NCI-H1436 treated with DMSO at 0.1 percent for 48 hours (cell line): Measurements from ENCODE around the gene B4GALT2.

Experiments
- DNase-seq: peaks from one replicate; lab custom pipeline; 2025; lab: John Stamatoyannopoulos, UW

Gene B4GALT2

GRCh38 chr1:43969746-43970466 is 9.1 kb upstream of the B4GALT2 start, which contains the start of gene DPH2:
Gene DPH2 (plus strand): TSS chr1:43970010. CDS start chr1:43970176, 166 bp downstream.
- peak; percentile 82 for DNase-seq

GRCh38 chr1:43970502-43970901 is 8.5 kb upstream of the B4GALT2 start:
- DNase-seq = no peak

GRCh38 chr1:43970911-43971310 is 8.1 kb upstream of the B4GALT2 start:
- DNase-seq = no peak

GRCh38 chr1:43971336-43971980 is 7.6 kb upstream of the B4GALT2 start:
- no peak for DNase-seq

- no peak for DNase-seq
Observed at GRCh38 chr1:43973981-43974442, 5.0 kb upstream of the B4GALT2 start.

- peak; percentile 18 for DNase-seq
Observed at GRCh38 chr1:43974443-43975248, 4.4 kb upstream of the B4GALT2 start, which contains the start of gene ATP6V0B. Gene ATP6V0B (plus strand): TSS chr1:43974960. CDS start chr1:43975041, 81 bp downstream.

- no peak for DNase-seq
Observed at GRCh38 chr1:43975249-43975961, 3.6 kb upstream of the B4GALT2 start.

GRCh38 chr1:43976045-43976444 is 3.0 kb upstream of the B4GALT2 start:
- DNase-seq = no peak

GRCh38 chr1:43976890-43977289 is 2.1 kb upstream of the B4GALT2 start:
- no peak for DNase-seq

GRCh38 chr1:43977376-43978263 is 1.4 kb upstream of the B4GALT2 start:
- no peak for DNase-seq

GRCh38 chr1:43978264-43978550 is 803 bp upstream of the B4GALT2 start:
- DNase-seq = no peak

- no peak for DNase-seq
Observed at GRCh38 chr1:43979261-43979527, 184 bp downstream of the B4GALT2 start.

- no peak for DNase-seq
Observed at GRCh38 chr1:43979528-43980254, 681 bp downstream of the B4GALT2 start.

GRCh38 chr1:43980255-43981134 is 1.5 kb downstream of the B4GALT2 start:
- DNase-seq = no peak

- no peak for DNase-seq
Observed at GRCh38 chr1:43981135-43981491, 2.1 kb downstream of the B4GALT2 start.

- DNase-seq = no peak
Observed at GRCh38 chr1:43981636-43982035, 2.6 kb downstream of the B4GALT2 start.

GRCh38 chr1:43982241-43982640 is 3.2 kb downstream of the B4GALT2 start:
- no peak for DNase-seq

GRCh38 chr1:43982808-43983207 is 3.8 kb downstream of the B4GALT2 start:
- DNase-seq = no peak

- DNase-seq = no peak
Observed at GRCh38 chr1:43983253-43983899, 4.4 kb downstream of the B4GALT2 start.
